Type B pancreatic cell (in vitro differentiated cells): ENCODE data around the gene MUC20. TPM values are rescaled to one million over a fixed set of nuclear protein-coding genes. Genes with fewer than 3 reads are reported as not detected.
"Not testable (repeated sequence)": the region's sequence is repeated elsewhere in the genome, so short reads cannot be mapped to it uniquely, and the experiment has no call there.

ENCODE experiments used
- DNase-seq: peaks from one replicate; pipeline ENCODE4 v3.0.0; 2021; ENCODE audit warnings: mixed read lengths; ENCODE audit not compliant: unreplicated experiment; ENCODE audit errors: extremely low spot score
- H3K27ac Mint-ChIP-seq: 2 replicates; pipeline ENCODE4 v1.8.0; 2021; ENCODE audit warnings: mild to moderate bottlenecking, mixed read lengths
- H3K27me3 Mint-ChIP-seq: 2 replicates; pipeline ENCODE4 v1.8.0; 2021; ENCODE audit warnings: mixed read lengths
- H3K36me3 Mint-ChIP-seq: 2 replicates; pipeline ENCODE4 v1.8.0; 2021; ENCODE audit warnings: mixed read lengths
- H3K4me1 Mint-ChIP-seq: one replicate; pipeline ENCODE4 v1.8.0; 2021; ENCODE audit warnings: mixed read lengths; ENCODE audit not compliant: unreplicated experiment
- H3K4me3 Mint-ChIP-seq: 2 replicates; pipeline ENCODE4 v1.8.0; 2021; ENCODE audit warnings: mild to moderate bottlenecking, mixed read lengths
- H3K9me3 Mint-ChIP-seq: 2 replicates; pipeline ENCODE4 v1.8.0; 2021; ENCODE audit warnings: mixed read lengths
- microRNA-seq: library from miRNA; unstranded; fragments of <30 nt; microRNA quantifications from one replicate; pipeline ENCODE4, GENCODE V29; 2020
- total RNA-seq: library from RNA; stranded (reverse); gene quantifications from 2 replicates; pipeline ENCODE4 v1.2.1, GENCODE V29; 2021; ENCODE audit warnings: low replicate concordance
- TF ChIP-seq, protein P1 (sequence below): fragments of 200-600 bp; sonication (generic); conservative IDR thresholded peaks from 2 replicates; pipeline ENCODE4 v1.5.0; 2021; ENCODE audit warnings: antibody characterized with exemption, mild to moderate bottlenecking

MUC20 gene
- total RNA-seq, 1 donor from 2014 or later, result 20.0 TPM

DNA sequence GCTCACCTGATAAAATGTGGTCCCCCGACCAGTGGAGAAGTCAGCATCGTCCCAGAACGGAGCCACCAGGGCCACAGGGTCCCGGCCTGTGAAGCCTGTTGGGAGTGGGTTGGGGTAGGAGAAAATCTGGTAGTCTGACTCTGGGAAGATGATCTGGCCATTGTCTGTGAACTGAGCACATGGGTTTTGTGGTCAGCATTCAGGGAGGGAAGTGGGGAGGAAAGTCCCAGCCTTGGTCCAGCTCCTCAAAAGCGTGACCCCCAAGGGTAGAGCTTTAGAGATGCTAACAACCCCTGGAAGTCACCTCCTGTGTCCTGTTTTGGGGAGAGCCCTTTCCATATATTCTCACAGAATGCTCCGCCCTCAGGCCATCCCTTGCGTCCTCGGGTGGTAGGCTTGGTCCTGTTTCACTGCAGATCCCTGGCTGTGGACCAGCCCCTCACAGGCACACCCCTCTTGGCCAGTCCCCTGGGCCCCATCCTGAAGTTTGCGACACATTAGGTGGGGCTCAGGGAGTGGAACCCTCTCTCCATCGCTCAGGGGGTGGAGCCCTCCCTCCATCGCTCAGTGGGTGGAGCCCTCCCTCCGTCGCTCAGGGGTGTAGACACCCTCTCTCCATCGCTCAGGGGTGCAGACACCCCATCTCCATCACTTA is 51.0 kb downstream of the MUC20 start:
- Mint-ChIP-seq H3K4me3 (no peak overlapping the region), H3K9me3 (no peaks in the 10 kb centered on the region), H3K27ac (no peak overlapping the region), H3K4me1 (no peaks in the 10 kb centered on the region), H3K27me3 (no peaks in the 10 kb centered on the region), H3K36me3 (no peaks in the 10 kb centered on the region)
- no peak for DNase-seq
- TF ChIP-seq, protein P1, sequence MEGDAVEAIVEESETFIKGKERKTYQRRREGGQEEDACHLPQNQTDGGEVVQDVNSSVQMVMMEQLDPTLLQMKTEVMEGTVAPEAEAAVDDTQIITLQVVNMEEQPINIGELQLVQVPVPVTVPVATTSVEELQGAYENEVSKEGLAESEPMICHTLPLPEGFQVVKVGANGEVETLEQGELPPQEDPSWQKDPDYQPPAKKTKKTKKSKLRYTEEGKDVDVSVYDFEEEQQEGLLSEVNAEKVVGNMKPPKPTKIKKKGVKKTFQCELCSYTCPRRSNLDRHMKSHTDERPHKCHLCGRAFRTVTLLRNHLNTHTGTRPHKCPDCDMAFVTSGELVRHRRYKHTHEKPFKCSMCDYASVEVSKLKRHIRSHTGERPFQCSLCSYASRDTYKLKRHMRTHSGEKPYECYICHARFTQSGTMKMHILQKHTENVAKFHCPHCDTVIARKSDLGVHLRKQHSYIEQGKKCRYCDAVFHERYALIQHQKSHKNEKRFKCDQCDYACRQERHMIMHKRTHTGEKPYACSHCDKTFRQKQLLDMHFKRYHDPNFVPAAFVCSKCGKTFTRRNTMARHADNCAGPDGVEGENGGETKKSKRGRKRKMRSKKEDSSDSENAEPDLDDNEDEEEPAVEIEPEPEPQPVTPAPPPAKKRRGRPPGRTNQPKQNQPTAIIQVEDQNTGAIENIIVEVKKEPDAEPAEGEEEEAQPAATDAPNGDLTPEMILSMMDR, result no peak

DNA sequence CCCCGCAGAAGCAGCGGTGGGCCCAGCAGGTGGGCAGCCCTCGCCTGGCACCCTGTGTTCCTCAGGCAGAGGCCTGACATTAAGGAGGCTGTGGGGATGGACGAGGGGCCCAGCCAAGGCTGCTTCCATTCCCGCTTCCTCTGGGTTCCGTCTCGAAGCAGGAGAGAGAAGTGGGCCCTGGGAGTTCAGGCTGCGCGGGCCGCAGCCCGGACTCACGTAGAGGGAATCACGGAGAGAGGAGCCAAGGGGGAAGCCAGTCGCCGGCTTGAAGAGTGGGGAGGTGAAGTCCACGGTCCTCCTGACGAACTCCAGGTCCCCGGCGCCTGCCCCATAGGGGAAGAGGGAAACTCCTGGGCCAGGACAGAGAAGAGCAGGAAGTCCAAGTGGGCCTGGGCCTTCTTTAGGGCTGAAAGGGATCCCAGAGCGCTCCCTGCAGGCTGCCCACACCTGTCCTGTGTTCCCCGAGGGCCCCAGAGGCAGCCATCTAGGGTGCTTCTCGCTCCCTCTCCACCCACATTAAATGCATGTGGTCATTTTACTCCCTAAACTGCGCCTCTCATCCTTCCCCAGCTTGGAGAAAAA is 53.3 kb downstream of the MUC20 start:
- Mint-ChIP-seq H3K9me3 (no peaks in the 10 kb centered on the region), H3K4me1 (no peaks in the 10 kb centered on the region), H3K27ac (no peak overlapping the region), H3K36me3 (no peaks in the 10 kb centered on the region), H3K27me3 (no peaks in the 10 kb centered on the region), H3K4me3 (no peak overlapping the region)
- no peak for DNase-seq
- TF ChIP-seq, protein P1, result no peak

DNA sequence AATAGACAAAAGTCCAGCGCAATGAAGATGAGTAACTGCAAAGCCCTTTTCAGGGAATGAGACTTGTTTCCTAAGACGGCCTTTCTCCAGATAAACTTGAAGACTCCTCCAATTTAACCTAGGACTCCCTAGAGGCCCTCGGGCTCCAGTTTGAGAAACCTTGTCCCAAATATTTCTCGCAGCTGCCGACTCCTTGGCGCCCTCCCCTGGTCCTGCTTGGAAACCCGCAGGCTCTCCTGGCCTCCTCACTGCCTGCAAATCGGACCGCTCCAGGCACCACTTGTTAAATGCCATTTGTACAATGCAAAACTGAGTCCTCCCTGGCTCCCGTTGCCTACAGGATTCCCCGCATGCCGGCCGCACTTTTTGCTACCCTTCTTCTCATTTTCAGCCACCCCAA is 54.1 kb downstream of the MUC20 start:
- no peaks in the 10 kb centered on the region for H3K9me3 Mint-ChIP-seq
- DNase-seq, result no peak

DNA sequence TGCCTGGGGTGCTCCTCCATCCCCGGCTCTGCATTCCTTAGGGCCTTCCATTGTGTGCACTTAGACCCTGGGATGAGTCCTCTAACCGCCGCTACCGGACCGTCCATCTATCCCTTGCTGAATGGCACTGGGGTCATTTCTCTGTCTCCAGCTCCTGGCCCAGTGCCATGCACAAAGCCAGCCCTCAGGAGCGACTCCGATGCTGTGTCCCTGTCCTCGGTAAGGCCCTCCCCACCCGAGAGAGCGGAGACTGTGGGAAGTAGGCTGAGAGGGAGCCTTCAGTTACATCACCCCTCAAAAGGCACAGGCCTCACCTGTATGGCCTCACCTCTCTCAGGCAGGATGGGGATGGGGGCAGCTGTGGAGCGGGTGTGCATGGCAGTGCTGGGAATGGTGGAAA is 57.2 kb downstream of the MUC20 start:
- Mint-ChIP-seq H3K9me3 (no peaks in the 10 kb centered on the region), H3K4me1 (no peaks in the 10 kb centered on the region), H3K27me3 (no peaks in the 10 kb centered on the region), H3K4me3 (no peak overlapping the region), H3K27ac (no peak overlapping the region), H3K36me3 (no peaks in the 10 kb centered on the region)
- TF ChIP-seq, protein P1, result no peak
- DNase-seq, result no peak

More for the DNA sequence above, 54.1 kb downstream of the MUC20 start:
- no peak overlapping the region for H3K27ac Mint-ChIP-seq
- no peaks in the 10 kb centered on the region for H3K4me1 Mint-ChIP-seq
- no peaks in the 10 kb centered on the region for H3K27me3 Mint-ChIP-seq
- no peaks in the 10 kb centered on the region for H3K36me3 Mint-ChIP-seq
- H3K4me3 Mint-ChIP-seq, result no peak overlapping the region
- TF ChIP-seq, protein P1, result peak; percentile 65

DNA sequence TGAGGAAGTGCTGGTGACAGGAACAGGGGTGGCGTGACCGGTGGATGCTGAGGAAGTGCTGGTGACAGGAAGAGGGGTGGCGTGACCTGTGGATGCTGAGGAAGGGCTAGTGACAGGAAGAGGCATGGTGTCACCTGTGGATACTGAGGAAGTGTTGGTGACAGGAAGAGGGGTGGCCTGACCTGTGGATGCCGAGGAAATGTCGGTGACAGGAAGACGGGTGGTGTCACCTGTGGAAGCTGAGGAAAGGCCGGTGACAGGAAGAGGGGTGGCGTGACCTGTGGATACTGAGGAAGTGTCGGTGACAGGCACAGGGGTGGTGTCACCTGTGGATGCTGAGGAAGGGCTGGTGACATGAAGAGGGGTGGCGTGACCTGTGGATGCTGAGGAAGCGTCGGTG is 60.5 kb downstream of the MUC20 start:
- not testable (repeated sequence) for H3K36me3 Mint-ChIP-seq, H3K27me3 Mint-ChIP-seq, H3K4me1 Mint-ChIP-seq, H3K9me3 Mint-ChIP-seq, H3K27ac Mint-ChIP-seq, H3K4me3 Mint-ChIP-seq, DNase-seq

Small RNAs within 50 kb of the gene (microRNA-seq; reads per million reads assigned to microRNA genes)
- not detected for gene MIR570

Other genes with a start within 250 kb of the MUC20 start
- 25.7 and 37.5 TPM in 2 replicates for gene PPP1R2, start 177.7 kb upstream of the MUC20 start, total RNA-seq
- gene APOD, start 137.0 kb upstream of the MUC20 start, total RNA-seq, result 0.57 and 1.6 TPM in 2 replicates
- gene MUC4, start 91.0 kb downstream of the MUC20 start, total RNA-seq, result 1.9 and 2.4 TPM in 2 replicates
- gene TNK2, start 187.6 kb downstream of the MUC20 start, total RNA-seq, result 21.6 and 42.5 TPM in 2 replicates